Activated CD4-positive, CD25-positive, alpha-beta regulatory T cell treated with anti-CD3 and anti-CD28 coated beads, Interleukin-2, amount 50 U/mL, for 72 hours (primary cell): ENCODE measurements around the gene CREM.

Source experiments
- DNase-seq: peaks from one replicate; pipeline ENCODE4 v3.0.0; 2021

Gene CREM

GRCh38 chr10:35136263-35136815 lies 9.7 kb downstream of the CREM start:
- no peak for DNase-seq

- DNase-seq = no peak
These were observed 13.5 kb downstream of the CREM start for GRCh38 chr10:35140126-35140525.

- DNase-seq = no peak
These were observed 14.1 kb downstream of the CREM start for GRCh38 chr10:35140727-35141126.

- DNase-seq = no peak
These were observed 23.7 kb downstream of the CREM start for GRCh38 chr10:35150308-35150707.

- DNase-seq = no peak
These were observed 26.3 kb downstream of the CREM start for GRCh38 chr10:35152992-35153391.

GRCh38 chr10:35153716-35154115 lies 27.1 kb downstream of the CREM start:
- DNase-seq = no peak

GRCh38 chr10:35160743-35161142 lies 34.1 kb downstream of the CREM start:
- DNase-seq = no peak

- DNase-seq = no peak
These were observed 35.3 kb downstream of the CREM start for GRCh38 chr10:35161906-35162305.

GRCh38 chr10:35165136-35165535 lies 38.5 kb downstream of the CREM start:
- no peak for DNase-seq

- DNase-seq = no peak
These were observed 39.2 kb downstream of the CREM start for GRCh38 chr10:35165811-35166210.

- no peak for DNase-seq
These were observed 40.0 kb downstream of the CREM start for GRCh38 chr10:35166607-35167006.

- no peak for DNase-seq
These were observed 40.7 kb downstream of the CREM start for GRCh38 chr10:35167342-35167741.

GRCh38 chr10:35172146-35172545 lies 45.5 kb downstream of the CREM start:
- DNase-seq = no peak

GRCh38 chr10:35172574-35172973 lies 45.9 kb downstream of the CREM start:
- no peak for DNase-seq

- no peak for DNase-seq
These were observed 51.7 kb downstream of the CREM start for GRCh38 chr10:35178331-35178730.

GRCh38 chr10:35182631-35183510 lies 56.2 kb downstream of the CREM start:
- no peak for DNase-seq

- no peak for DNase-seq
These were observed 58.0 kb downstream of the CREM start for GRCh38 chr10:35184527-35185171.

GRCh38 chr10:35185260-35186034 lies 58.8 kb downstream of the CREM start:
- DNase-seq = no peak

- no peak for DNase-seq
These were observed 62.3 kb downstream of the CREM start for GRCh38 chr10:35188954-35189353.

- DNase-seq = no peak
These were observed 64.9 kb downstream of the CREM start for GRCh38 chr10:35191523-35191922.

GRCh38 chr10:35192645-35193249 lies 66.1 kb downstream of the CREM start:
- DNase-seq = no peak

GRCh38 chr10:35194471-35194870 lies 67.8 kb downstream of the CREM start:
- DNase-seq = no peak

- DNase-seq = no peak
These were observed 68.3 kb downstream of the CREM start for GRCh38 chr10:35194906-35195305.
